C4-2B (cell line): ENCODE data around the gene CAMTA2.

Experiments used
- H3K27ac ChIP-seq: fragments of 450-650 bp; 2 replicates; pipeline ENCODE4 v1.5.1; 2017
- ZFX ChIP-seq: fragments of 450-650 bp; IDR thresholded peaks from 2 replicates; pipeline ENCODE4 v1.6.1; 2017
- TF ChIP-seq, protein P1 (sequence below): fragments of 450-650 bp; conservative IDR thresholded peaks from 2 replicates; pipeline ENCODE4 v1.5.1; 2017; ENCODE audit warnings: mild to moderate bottlenecking

CAMTA2 gene

GRCh38 chr17:4966844-4967538, 20.5 kb downstream of the CAMTA2 start:
- peak overlapping the region; percentile 95 for H3K27ac ChIP-seq
- TF ChIP-seq, protein P1, sequence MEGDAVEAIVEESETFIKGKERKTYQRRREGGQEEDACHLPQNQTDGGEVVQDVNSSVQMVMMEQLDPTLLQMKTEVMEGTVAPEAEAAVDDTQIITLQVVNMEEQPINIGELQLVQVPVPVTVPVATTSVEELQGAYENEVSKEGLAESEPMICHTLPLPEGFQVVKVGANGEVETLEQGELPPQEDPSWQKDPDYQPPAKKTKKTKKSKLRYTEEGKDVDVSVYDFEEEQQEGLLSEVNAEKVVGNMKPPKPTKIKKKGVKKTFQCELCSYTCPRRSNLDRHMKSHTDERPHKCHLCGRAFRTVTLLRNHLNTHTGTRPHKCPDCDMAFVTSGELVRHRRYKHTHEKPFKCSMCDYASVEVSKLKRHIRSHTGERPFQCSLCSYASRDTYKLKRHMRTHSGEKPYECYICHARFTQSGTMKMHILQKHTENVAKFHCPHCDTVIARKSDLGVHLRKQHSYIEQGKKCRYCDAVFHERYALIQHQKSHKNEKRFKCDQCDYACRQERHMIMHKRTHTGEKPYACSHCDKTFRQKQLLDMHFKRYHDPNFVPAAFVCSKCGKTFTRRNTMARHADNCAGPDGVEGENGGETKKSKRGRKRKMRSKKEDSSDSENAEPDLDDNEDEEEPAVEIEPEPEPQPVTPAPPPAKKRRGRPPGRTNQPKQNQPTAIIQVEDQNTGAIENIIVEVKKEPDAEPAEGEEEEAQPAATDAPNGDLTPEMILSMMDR = no peak
- TF ChIP-seq ZFX = peak; percentile 44; the same call in 1 of the 2 replicates

GRCh38 chr17:4965311-4965986, 22.0 kb downstream of the CAMTA2 start:
- TF ChIP-seq, protein P1 = no peak
- no peak for TF ChIP-seq ZFX
- H3K27ac ChIP-seq = peak overlapping the region; percentile 95

GRCh38 chr17:4960279-4960922, 27.1 kb downstream of the CAMTA2 start:
- no peak for TF ChIP-seq ZFX
- TF ChIP-seq, protein P1 = no peak
- no peak overlapping the region for H3K27ac ChIP-seq

DNA sequence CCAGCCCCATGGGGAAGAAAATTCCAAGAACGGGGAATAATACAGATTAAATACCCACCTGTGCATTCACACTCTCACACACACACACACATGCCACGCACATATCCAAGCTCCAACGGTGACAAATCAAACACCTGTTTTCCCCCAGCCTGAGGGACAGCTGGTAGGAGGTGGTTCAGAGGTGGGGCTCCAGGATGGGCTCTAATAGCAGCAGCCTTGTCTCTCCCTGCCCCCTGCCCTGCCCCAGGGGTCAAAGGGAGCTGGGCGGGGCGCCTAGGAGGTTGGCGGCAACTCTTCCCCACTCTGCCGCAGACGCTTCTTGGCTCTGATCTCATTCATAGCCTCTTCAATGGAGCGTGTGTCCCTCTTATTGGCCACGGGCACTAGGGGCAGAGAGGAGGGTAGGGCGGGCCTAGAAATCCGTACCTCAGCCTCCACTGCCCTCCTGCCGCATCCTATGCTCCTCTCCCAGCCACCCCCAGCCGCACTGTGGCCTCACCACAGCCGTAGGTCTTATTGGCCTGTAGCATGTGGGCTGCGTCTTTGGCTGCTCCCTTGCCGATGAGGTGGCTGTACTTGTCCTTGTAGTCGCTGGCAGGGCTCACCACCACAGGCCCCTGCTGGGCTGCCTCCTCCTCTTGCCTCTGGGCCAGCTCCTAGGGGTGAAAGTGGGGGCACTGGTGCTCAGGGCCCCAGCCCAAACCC, 28.1 kb downstream of the CAMTA2 start:
- no peak overlapping the region for H3K27ac ChIP-seq

DNA sequence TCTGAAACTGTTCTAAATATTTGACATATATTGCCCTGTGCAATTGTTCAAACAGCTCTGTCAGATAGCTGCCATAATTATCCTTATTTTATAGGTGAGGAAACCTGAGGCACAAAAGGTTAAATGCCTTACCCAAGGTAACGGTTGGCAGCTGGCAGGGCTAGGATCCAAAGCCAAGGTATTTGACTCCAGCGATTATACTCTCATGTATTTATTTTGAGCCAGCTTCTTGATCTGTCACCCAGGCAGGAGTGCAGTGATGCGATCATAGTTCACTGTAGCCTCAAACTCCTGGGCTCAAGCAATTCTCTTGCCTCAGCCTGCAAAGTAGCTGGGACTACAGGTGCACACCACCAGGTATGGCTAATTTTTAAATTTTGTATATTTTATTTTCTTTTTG, 29.4 kb downstream of the CAMTA2 start:
- TF ChIP-seq ZFX = no peak
- TF ChIP-seq, protein P1 = no peak
- H3K27ac ChIP-seq = no peak overlapping the region

More for the DNA sequence above, 28.1 kb downstream of the CAMTA2 start:
- TF ChIP-seq, protein P1 = no peak
- TF ChIP-seq ZFX = no peak

DNA sequence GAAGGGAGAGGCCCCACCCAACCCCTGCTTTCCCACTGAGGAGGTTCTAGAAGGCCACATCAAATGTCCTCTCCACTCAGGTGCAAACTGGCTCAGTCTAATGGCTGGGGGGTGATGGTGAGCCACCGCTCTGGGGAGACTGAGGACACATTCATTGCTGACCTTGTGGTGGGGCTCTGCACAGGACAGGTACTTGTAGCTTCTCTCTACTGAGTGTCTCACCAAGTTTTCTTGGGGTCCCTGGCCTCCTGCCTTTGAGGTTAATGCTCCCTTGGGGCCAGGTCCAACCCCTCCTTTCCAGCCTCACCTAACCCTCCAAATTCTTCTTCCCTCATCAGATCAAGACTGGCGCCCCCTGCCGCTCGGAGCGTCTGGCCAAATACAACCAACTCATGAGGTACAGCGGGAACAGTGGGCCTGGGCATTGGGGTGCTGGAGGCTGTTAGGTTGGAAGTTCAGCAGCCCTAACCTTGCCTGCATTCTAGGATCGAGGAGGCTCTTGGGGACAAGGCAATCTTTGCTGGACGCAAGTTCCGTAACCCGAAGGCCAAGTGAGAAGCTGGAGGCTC, 30.9 kb downstream of the CAMTA2 start:
- H3K27ac ChIP-seq = no peak overlapping the region
- TF ChIP-seq ZFX = no peak
- TF ChIP-seq, protein P1 = no peak
